PC-3 (cell line): ENCODE results near the gene PRR14. TPM values are rescaled to one million over a fixed set of nuclear protein-coding genes. Genes with fewer than 3 reads are reported as not detected.

Source experiments
- ATAC-seq: fragments of 200-7000 bp; cut with Tn5 transposase; 2 replicates; pipeline ENCODE4 v1.9.1; 2020; ENCODE audit warnings: mild to moderate bottlenecking, moderate library complexity
- BruUV-seq: library from RNA; stranded (reverse); fragments of 400-500 nt; replicated peaks from 2 replicates; lab custom pipeline; 2021; lab: Mats Ljungman, UMichigan
- CTCF ChIA-PET: fragments of 300-600 bp; sonication (Branson Sonifier 250); formaldehyde crosslinking; loops from one replicate; lab custom pipeline; 2022; ENCODE audit warnings: antibody characterized with exemption; lab: Charles Lee
- POLR2A ChIA-PET: fragments of 300-600 bp; sonication (Branson Sonifier 250); formaldehyde crosslinking; loops from one replicate; lab custom pipeline; 2022; ENCODE audit warnings: antibody characterized with exemption; ENCODE audit not compliant: unreplicated experiment; lab: Charles Lee
- DNase-seq: peaks from one replicate; pipeline ENCODE4 v3.0.0-alpha.2; 2015
- H2AFZ ChIP-seq: fragments of 300-600 bp; sonication (generic); 2 replicates; pipeline ENCODE4 v1.6.0; 2016; ENCODE audit warnings: antibody characterized with exemption, low read length
- H3F3A ChIP-seq: fragments of 300-600 bp; sonication (generic); one replicate; pipeline ENCODE4 v1.6.0; 2017; ENCODE audit warnings: antibody characterized with exemption, low read length, control low read depth, mild to moderate bottlenecking; ENCODE audit not compliant: unreplicated experiment
- H3K27ac ChIP-seq: fragments of 300-600 bp; sonication (generic); 2 replicates; pipeline ENCODE4 v1.5.1; 2016; ENCODE audit warnings: mild to moderate bottlenecking, low read length
- H3K27me3 ChIP-seq: fragments of 300-600 bp; sonication (generic); 2 replicates; pipeline ENCODE4 v1.6.1; 2016; ENCODE audit warnings: low read length, mixed read lengths
- H3K36me3 ChIP-seq: fragments of 300-600 bp; sonication (generic); 2 replicates; pipeline ENCODE4 v1.6.1; 2016; ENCODE audit warnings: low read depth, mixed run types, low read length, mixed read lengths
- H3K4me1 ChIP-seq: fragments of 300-600 bp; sonication (generic); 2 replicates; pipeline ENCODE4 v1.5.1; 2016; ENCODE audit warnings: low read length; ENCODE audit not compliant: insufficient read depth
- H3K4me2 ChIP-seq: fragments of 300-600 bp; sonication (generic); 2 replicates; pipeline ENCODE4 v1.6.0; 2016; ENCODE audit warnings: low read length
- H3K4me3 ChIP-seq: fragments of 300-600 bp; sonication (generic); 2 replicates; pipeline ENCODE4 v1.5.1; 2016; ENCODE audit warnings: mild to moderate bottlenecking, low read length, mixed read lengths
- H3K79me2 ChIP-seq: fragments of 300-600 bp; sonication (generic); 2 replicates; pipeline ENCODE4 v1.6.1; 2017; ENCODE audit warnings: low read length, mixed read lengths
- H3K9ac ChIP-seq: fragments of 300-600 bp; sonication (generic); 2 replicates; pipeline ENCODE4 v1.6.0; 2016; ENCODE audit warnings: mild to moderate bottlenecking, low read length
- H3K9me2 ChIP-seq: fragments of 300-600 bp; sonication (generic); replicated peaks from 2 replicates; pipeline ENCODE4 v1.6.1; 2016; ENCODE audit warnings: mixed run types, low read length, mixed read lengths
- H3K9me3 ChIP-seq: fragments of 300-600 bp; sonication (generic); 2 replicates; pipeline ENCODE4 v1.6.1; 2016; ENCODE audit warnings: low read length, mixed read lengths
- H4K20me1 ChIP-seq: fragments of 300-600 bp; sonication (generic); 2 replicates; pipeline ENCODE4 v1.6.1; 2016; ENCODE audit warnings: low read length, mixed read lengths
- EZH2 ChIP-seq: fragments of 300-600 bp; sonication (generic); IDR thresholded peaks from one replicate; pipeline ENCODE4 v1.6.1; 2017; ENCODE audit warnings: antibody characterized with exemption, mild to moderate bottlenecking, low read length; ENCODE audit not compliant: unreplicated experiment
- EZH2phosphoT487 ChIP-seq: fragments of 300-600 bp; sonication (generic); IDR thresholded peaks from 2 replicates; pipeline ENCODE4 v1.6.1; 2018; ENCODE audit warnings: mild to moderate bottlenecking, antibody characterized with exemption, low read length, borderline replicate concordance
- intact Hi-C: fragments of 100-400 bp; cut with micrococcal nuclease; formaldehyde crosslinking; loops from 2 replicates; pipeline ENCODE4 v1.9.0; 2023
- total RNA-seq: library from RNA; depleted of rRNA; stranded (reverse); fragments of >200 nt; gene quantifications from 2 replicates; pipeline ENCODE4 v1.2.3, GENCODE V29; 2014
- TF ChIP-seq, protein P1 (sequence below): fragments of 300-600 bp; sonication (generic); conservative IDR thresholded peaks from 2 replicates; pipeline ENCODE4 v1.5.1; 2017; ENCODE audit warnings: antibody characterized with exemption, low read depth, mild to moderate bottlenecking, low read length

PRR14 gene
- total RNA-seq, 1 experiment from 2014 or later = 9.6 TPM

DNA sequence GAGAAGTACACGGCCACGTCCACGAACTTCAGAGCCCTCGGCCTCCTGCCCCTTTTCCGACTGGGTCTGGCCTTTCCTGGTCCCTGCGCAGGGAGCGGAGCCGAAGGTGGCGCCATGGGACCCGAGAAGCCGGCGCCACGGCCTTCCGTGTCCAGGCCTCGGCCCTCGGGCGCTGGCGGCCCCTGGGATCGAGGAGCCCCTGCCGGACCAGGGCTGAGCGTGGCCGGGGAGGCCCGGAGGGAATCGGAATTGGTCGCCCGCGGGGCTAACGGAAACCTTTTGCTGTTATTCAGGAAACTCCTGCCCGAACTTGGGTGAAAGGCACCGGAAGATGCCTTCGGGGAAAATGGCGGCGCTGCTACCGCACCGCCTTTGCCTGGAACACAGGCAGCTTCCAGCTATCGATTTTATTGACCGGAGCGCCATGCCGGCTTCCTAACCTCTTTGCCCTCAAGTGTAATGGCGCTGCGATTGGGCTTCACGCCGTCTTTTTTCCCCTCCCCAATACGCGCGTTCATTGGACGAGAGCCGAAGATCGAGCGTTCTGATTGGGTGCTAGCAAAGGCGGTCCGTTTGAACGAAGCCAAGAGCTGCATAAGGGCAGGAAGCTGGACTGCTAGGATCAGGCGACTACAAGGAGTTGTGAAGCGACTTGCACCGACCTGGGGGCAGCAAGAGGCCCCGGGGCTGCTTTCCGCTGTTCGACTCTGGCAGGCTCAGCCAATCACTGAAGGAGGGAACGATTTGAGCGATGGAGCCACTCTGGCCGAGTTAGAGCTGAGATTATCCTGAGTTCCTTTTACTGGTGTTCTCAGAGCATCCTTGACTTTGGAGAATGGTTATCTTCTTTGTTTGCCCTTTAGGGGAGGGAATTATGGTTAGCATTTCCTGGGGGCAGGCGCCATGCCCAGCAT lies 40.6 kb upstream of the PRR14 start, which contains the start of gene ZNF689:
Gene ZNF689, minus strand, starts transcription at position 464 of the 914 bp plus-strand sequence. Its CDS starts 348 bp downstream, at position 116.
- H3K36me3 ChIP-seq = no peaks in the 10 kb centered on the region
- peak; percentile 80 for ATAC-seq
- H3K4me1 ChIP-seq = peaks cover 3% of the 10 kb centered on the region; the same call in 1 of the 2 replicates
- H2AFZ ChIP-seq = peak within 1 kb of the TSS; percentile 97
- no peaks in the 10 kb centered on the region for H3K9me3 ChIP-seq
- peak; percentile 95 for DNase-seq
- H3K27ac ChIP-seq = peak within 1 kb of the TSS; percentile 68
- no peaks in the 10 kb centered on the region for H4K20me1 ChIP-seq
- no peaks in the 10 kb centered on the region for H3F3A ChIP-seq
- peak within 1 kb of the TSS; percentile 99 for H3K9ac ChIP-seq
- H3K27me3 ChIP-seq = no peaks in the 10 kb centered on the region
- TF ChIP-seq EZH2phosphoT487 = no peak
- TF ChIP-seq, protein P1, sequence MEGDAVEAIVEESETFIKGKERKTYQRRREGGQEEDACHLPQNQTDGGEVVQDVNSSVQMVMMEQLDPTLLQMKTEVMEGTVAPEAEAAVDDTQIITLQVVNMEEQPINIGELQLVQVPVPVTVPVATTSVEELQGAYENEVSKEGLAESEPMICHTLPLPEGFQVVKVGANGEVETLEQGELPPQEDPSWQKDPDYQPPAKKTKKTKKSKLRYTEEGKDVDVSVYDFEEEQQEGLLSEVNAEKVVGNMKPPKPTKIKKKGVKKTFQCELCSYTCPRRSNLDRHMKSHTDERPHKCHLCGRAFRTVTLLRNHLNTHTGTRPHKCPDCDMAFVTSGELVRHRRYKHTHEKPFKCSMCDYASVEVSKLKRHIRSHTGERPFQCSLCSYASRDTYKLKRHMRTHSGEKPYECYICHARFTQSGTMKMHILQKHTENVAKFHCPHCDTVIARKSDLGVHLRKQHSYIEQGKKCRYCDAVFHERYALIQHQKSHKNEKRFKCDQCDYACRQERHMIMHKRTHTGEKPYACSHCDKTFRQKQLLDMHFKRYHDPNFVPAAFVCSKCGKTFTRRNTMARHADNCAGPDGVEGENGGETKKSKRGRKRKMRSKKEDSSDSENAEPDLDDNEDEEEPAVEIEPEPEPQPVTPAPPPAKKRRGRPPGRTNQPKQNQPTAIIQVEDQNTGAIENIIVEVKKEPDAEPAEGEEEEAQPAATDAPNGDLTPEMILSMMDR = 0 out of 2 replicates have a peak, but pooled peaks have one; percentile 9
- ChIA-PET POLR2A (interaction anchor here (0.6 to 1.0 kb wide), 3 partner anchors 52 to 430 kb away, joined by 3 to 11 read pairs (median 7); no protein-coding TSS in a partner anchor), CTCF (interaction anchor here (0.5 to 0.6 kb wide), 2 partner anchors 20 to 76 kb away, joined by 5 to 7 read pairs; no protein-coding TSS in a partner anchor)
- TSS peak; percentile 57 for BruUV-seq
- H3K9me2 ChIP-seq = no peaks in the 10 kb centered on the region
- intact Hi-C loops = loop anchor here (2.0 kb wide), 1 partner anchor 19 kb away; no protein-coding TSS in a partner anchor
- H3K4me3 ChIP-seq = peak within 1 kb of the TSS; percentile 93
- peaks cover 18% of the 10 kb centered on the region for H3K79me2 ChIP-seq
- H3K4me2 ChIP-seq = peak within 1 kb of the TSS; percentile 98

DNA sequence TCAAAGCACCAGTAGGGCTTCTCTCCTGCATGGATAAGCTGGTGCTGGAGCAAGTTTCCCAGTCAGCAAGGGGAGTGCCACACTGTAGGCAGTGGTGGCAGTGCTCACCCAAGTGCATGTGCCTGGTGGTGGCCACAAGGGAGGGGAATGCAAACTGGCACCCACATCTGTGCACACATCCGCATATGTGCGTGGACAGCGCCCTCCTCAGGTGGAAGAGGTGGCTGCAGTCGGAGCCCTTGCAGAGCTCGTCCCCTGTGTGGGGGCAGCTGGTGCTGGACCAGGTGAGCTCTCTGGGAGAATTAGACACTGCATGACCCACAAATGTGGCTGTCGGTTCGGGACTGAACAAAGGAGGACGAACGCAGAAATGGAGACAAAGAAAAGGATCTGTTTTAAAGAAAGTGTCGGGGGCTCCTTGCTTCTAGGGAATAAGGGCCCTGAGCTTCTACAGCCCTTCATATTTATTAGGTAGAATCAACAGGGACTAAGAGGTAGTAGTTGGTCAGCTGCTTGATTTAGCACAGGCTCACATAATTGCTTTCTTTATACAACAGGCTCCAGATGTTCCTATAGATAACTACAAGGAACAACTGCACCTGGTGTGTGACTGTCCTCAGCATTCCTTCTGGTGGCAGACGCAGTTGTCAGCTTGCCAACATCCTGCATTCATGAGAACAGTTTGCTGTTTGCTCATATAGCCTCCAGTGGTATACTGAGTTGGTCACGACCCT lies 35.2 kb upstream of the PRR14 start:
- H3K4me2 ChIP-seq = no peak overlapping the region
- no peak for ATAC-seq
- H3K36me3 ChIP-seq = no peaks in the 10 kb centered on the region; the same call in 1 of the 2 replicates
- ChIA-PET POLR2A (no interaction called here), CTCF (interaction anchor here (0.5 to 0.6 kb wide), 3 partner anchors 16 to 88 kb away, joined by 3 to 4 read pairs (median 3); no protein-coding TSS in a partner anchor)
- H3K9me2 ChIP-seq = no peaks in the 10 kb centered on the region
- intact Hi-C loops = no loop called here
- no peaks in the 10 kb centered on the region for H4K20me1 ChIP-seq
- H3K4me3 ChIP-seq = no peak overlapping the region
- H3K79me2 ChIP-seq = no peaks in the 10 kb centered on the region
- H3K9ac ChIP-seq = no peak overlapping the region
- H3K9me3 ChIP-seq = no peaks in the 10 kb centered on the region
- TF ChIP-seq, protein P1 = peak; percentile 59
- no peak for TF ChIP-seq EZH2
- no peaks in the 10 kb centered on the region for H3F3A ChIP-seq
- H2AFZ ChIP-seq = no peak overlapping the region
- H3K27ac ChIP-seq = no peak overlapping the region
- peak; percentile 50 for DNase-seq
- H3K27me3 ChIP-seq = no peaks in the 10 kb centered on the region
- no TSS peak for BruUV-seq
- no peaks in the 10 kb centered on the region for H3K4me1 ChIP-seq
